H9 (cell line): ENCODE measurements around the gene CAPN2. TPM values are rescaled to one million over a fixed set of nuclear protein-coding genes. Genes with fewer than 3 reads are reported as not detected.

Experiments
- DNase-seq: peaks from one replicate; pipeline ENCODE4 v3.0.0-alpha.2; 2017
- H2AFZ ChIP-seq: one replicate; pipeline ENCODE4 v1.6.1; 2013; ENCODE audit warnings: mild to moderate bottlenecking, low read length, control low read depth, moderate library complexity
- H2AK5ac ChIP-seq: 2 replicates; pipeline ENCODE4 v1.6.1; 2013; ENCODE audit warnings: low read length, control low read depth, mixed read lengths; ENCODE audit not compliant: insufficient read length
- H2BK120ac ChIP-seq: one replicate; pipeline ENCODE4 v1.6.1; 2013; ENCODE audit warnings: low read depth, mild to moderate bottlenecking, low read length, control low read depth, inconsistent platforms; ENCODE audit not compliant: poor library complexity, severe bottlenecking
- H2BK12ac ChIP-seq: 2 replicates; pipeline ENCODE4 v1.6.1; 2013; ENCODE audit warnings: low read length, control low read depth, mixed read lengths, low read depth; ENCODE audit not compliant: insufficient read length
- H2BK15ac ChIP-seq: 2 replicates; pipeline ENCODE4 v1.6.1; 2013; ENCODE audit warnings: low read depth, low read length, control low read depth
- H2BK20ac ChIP-seq: one replicate; pipeline ENCODE4 v1.6.1; 2013; ENCODE audit warnings: low read depth, mild to moderate bottlenecking, low read length, control low read depth, inconsistent platforms; ENCODE audit not compliant: poor library complexity, severe bottlenecking
- H2BK5ac ChIP-seq: 2 replicates; pipeline ENCODE4 v1.6.1; 2013; ENCODE audit warnings: low read length, control low read depth, mixed read lengths; ENCODE audit not compliant: insufficient read length
- H3K14ac ChIP-seq: 2 replicates; pipeline ENCODE4 v1.6.1; 2013; ENCODE audit warnings: low read length, control low read depth; ENCODE audit not compliant: insufficient read depth
- H3K18ac ChIP-seq: 2 replicates; pipeline ENCODE4 v1.6.1; 2013; ENCODE audit warnings: low read depth, mild to moderate bottlenecking, mixed read lengths, low read length, control low read depth; ENCODE audit not compliant: insufficient read length
- H3K23ac ChIP-seq: 2 replicates; pipeline ENCODE4 v1.6.1; 2013; ENCODE audit warnings: low read length, control low read depth, mixed read lengths, low read depth; ENCODE audit not compliant: insufficient read length
- H3K23me2 ChIP-seq: 2 replicates; pipeline ENCODE4 v1.6.1; 2013; ENCODE audit warnings: low read depth, mild to moderate bottlenecking, mixed read lengths, low read length, control low read depth; ENCODE audit not compliant: insufficient read length, poor library complexity, severe bottlenecking
- H3K27ac ChIP-seq: 2 replicates; pipeline ENCODE4 v1.5.1; 2013; ENCODE audit warnings: low read length, control low read depth, mixed read lengths, low read depth; ENCODE audit not compliant: insufficient read length
- H3K27me3 ChIP-seq: 2 replicates; pipeline ENCODE4 v1.6.1; 2013; ENCODE audit warnings: low read length, control low read depth, inconsistent platforms; ENCODE audit not compliant: insufficient read depth
- H3K4ac ChIP-seq: 2 replicates; pipeline ENCODE4 v1.6.1; 2013; ENCODE audit warnings: low read depth, mild to moderate bottlenecking, control low read depth, inconsistent platforms, low read length, moderate library complexity
- H3K4me1 ChIP-seq: 2 replicates; pipeline ENCODE4 v1.6.1; 2013; ENCODE audit warnings: low read length, control low read depth, inconsistent platforms; ENCODE audit not compliant: insufficient read depth
- H3K4me2 ChIP-seq: 2 replicates; pipeline ENCODE4 v1.6.1; 2013; ENCODE audit warnings: low read length, control low read depth, mixed read lengths; ENCODE audit not compliant: insufficient read length, insufficient read depth
- H3K56ac ChIP-seq: 2 replicates; pipeline ENCODE4 v1.6.1; 2013; ENCODE audit warnings: low read depth, mild to moderate bottlenecking, mixed read lengths, low read length, control low read depth; ENCODE audit not compliant: insufficient read length
- H3K79me1 ChIP-seq: 2 replicates; pipeline ENCODE4 v1.6.1; 2013; ENCODE audit warnings: low read depth, mild to moderate bottlenecking, moderate library complexity, low read length, control low read depth, inconsistent platforms; ENCODE audit not compliant: insufficient read depth, poor library complexity, severe bottlenecking
- H3K79me2 ChIP-seq: 2 replicates; pipeline ENCODE4 v1.6.1; 2013; ENCODE audit warnings: low read length, control low read depth, inconsistent platforms; ENCODE audit not compliant: insufficient read depth
- H3K9ac ChIP-seq: 2 replicates; pipeline ENCODE4 v1.6.1; 2013; ENCODE audit warnings: low read length, control low read depth, mixed read lengths; ENCODE audit not compliant: insufficient read length; ENCODE audit errors: extremely low read depth
- H3K9me3 ChIP-seq: one replicate; pipeline ENCODE4 v1.6.1; 2013; ENCODE audit warnings: low read depth, low read length, inconsistent platforms; ENCODE audit not compliant: control insufficient read depth
- H3T11ph ChIP-seq: one replicate; pipeline ENCODE4 v1.6.1; 2013; ENCODE audit warnings: mild to moderate bottlenecking, low read length, control low read depth, inconsistent platforms
- H4K20me1 ChIP-seq: one replicate; pipeline ENCODE4 v1.6.1; 2013; ENCODE audit not compliant: control insufficient read depth, insufficient read length, insufficient read depth
- H4K5ac ChIP-seq: 2 replicates; pipeline ENCODE4 v1.6.1; 2013; ENCODE audit warnings: low read depth, mild to moderate bottlenecking, mixed read lengths, low read length, control low read depth; ENCODE audit not compliant: insufficient read length
- H4K8ac ChIP-seq: replicated peaks from 2 replicates; pipeline ENCODE4 v1.6.1; 2013; ENCODE audit warnings: low read length, control low read depth, mixed read lengths, low read depth; ENCODE audit not compliant: insufficient read length
- H4K91ac ChIP-seq: 2 replicates; pipeline ENCODE4 v1.6.1; 2013; ENCODE audit warnings: low read depth, mild to moderate bottlenecking, moderate library complexity, mixed read lengths, low read length, control low read depth; ENCODE audit not compliant: insufficient read length
- H3K27ac Mint-ChIP-seq, 3 experiments: 2 replicates in 2 of 3; 3 replicates in 1 of 3; pipeline ENCODE4 v1.8.0; 2020 to 2021; ENCODE audit warnings: mixed read lengths in 3 of 3, mild to moderate bottlenecking in 1 of 3, moderate library complexity in 1 of 3
- H3K27me3 Mint-ChIP-seq: 2 replicates; pipeline ENCODE4 v1.8.0; 2021; ENCODE audit warnings: low read depth, mild to moderate bottlenecking, moderate library complexity, mixed read lengths
- H3K36me3 Mint-ChIP-seq, 3 experiments: 2 replicates in 2 of 3; 3 replicates in 1 of 3; pipeline ENCODE4 v1.8.0; 2020 to 2021; ENCODE audit warnings: low read depth in 3 of 3, mixed read lengths in 3 of 3; ENCODE audit not compliant: insufficient read depth in 1 of 3
- H3K4me1 Mint-ChIP-seq, 2 experiments: 2 replicates each; pipeline ENCODE4 v1.8.0; 2020; ENCODE audit warnings: mixed read lengths in 2 of 2
- H3K4me3 Mint-ChIP-seq, 2 experiments: 2 replicates in 1 of 2; 3 replicates in 1 of 2; pipeline ENCODE4 v1.8.0; 2020 to 2021; ENCODE audit warnings: mild to moderate bottlenecking in 2 of 2, mixed read lengths in 2 of 2, moderate library complexity in 1 of 2
- H3K9me3 Mint-ChIP-seq, 2 experiments: 2 replicates in 1 of 2; 3 replicates in 1 of 2; pipeline ENCODE4 v1.8.0; 2020; ENCODE audit warnings: mild to moderate bottlenecking in 2 of 2, mixed read lengths in 2 of 2, moderate library complexity in 1 of 2
- WGBS: extraction: QIAGEN DNeasy Blood & Tissue Kit; methylation state at CpG from one replicate; pipeline ENCODE4 v1.1.7; 2013; ENCODE audit warnings: missing lambda C conversion rate, low lambda C conversion rate, mixed read lengths; ENCODE audit not compliant: insufficient read length; ENCODE audit errors: extremely low coverage; 5-methylcytosine and 5-hydroxymethylcytosine counted together
- total RNA-seq: library from RNA; stranded (reverse); gene quantifications from 2 replicates; pipeline ENCODE4 v1.2.1, GENCODE V29; 2021
- TF ChIP-seq, protein P1 (sequence below): fragments of 200-600 bp; sonication (generic); conservative IDR thresholded peaks from 3 replicates; pipeline ENCODE4 v1.8.0; 2021; ENCODE audit warnings: antibody characterized with exemption, mild to moderate bottlenecking

Gene CAPN2
- total RNA-seq, 1 experiment from 2014 or later = 32.2 TPM

DNA sequence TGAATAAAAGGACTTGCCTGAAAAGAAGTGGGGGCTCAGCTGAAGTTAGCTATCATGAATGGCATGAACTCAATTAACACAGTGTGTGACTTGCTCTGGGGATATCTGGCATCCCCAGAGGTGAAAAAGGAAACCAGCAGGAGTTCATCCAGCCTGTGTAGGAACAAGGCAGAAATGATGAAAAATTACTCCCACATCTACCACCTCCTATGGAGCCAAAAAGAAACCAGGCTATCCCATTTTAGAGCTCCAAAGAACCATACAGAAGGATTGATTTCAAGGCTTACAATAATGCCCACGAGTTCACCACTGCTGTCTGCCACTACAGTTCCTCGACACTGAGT, 108.1 kb downstream of the CAPN2 start:
- Mint-ChIP-seq H3K36me3 (peaks cover 17 to 32% (median 31%) of the 10 kb centered on the region in 3 experiments), H3K4me3 (no peak overlapping the region), H3K27me3 (no peaks in the 10 kb centered on the region), H3K9me3 (no peaks in the 10 kb centered on the region), H3K4me1 (peaks cover 28 to 35% of the 10 kb centered on the region in 2 experiments), H3K27ac (0 out of 7 replicates have a peak overlapping the region, but pooled peaks of 1 of the 3 experiments have one; percentile 0)
- Histone ChIP-seq H3K9me3 (no peaks in the 10 kb centered on the region), H3K4me2 (no peak overlapping the region), H2BK15ac (no peak overlapping the region), H3K56ac (no peak overlapping the region), H3K9ac (no peak overlapping the region), H2AK5ac (no peak overlapping the region), H2AFZ (no peak overlapping the region), H3K79me1 (peaks cover 3% of the 10 kb centered on the region), H3K23ac (no peak overlapping the region), H3K79me2 (peaks cover 10% of the 10 kb centered on the region; the same call in 1 of the 2 replicates), H3T11ph (no peak overlapping the region), H4K8ac (no peak overlapping the region), H2BK5ac (no peak overlapping the region), H2BK12ac (no peak overlapping the region), H4K91ac (no peak overlapping the region), H2BK120ac (no peak overlapping the region), H3K23me2 (no peaks in the 10 kb centered on the region), H3K27ac (no peak overlapping the region), H4K20me1 (no peaks in the 10 kb centered on the region), H3K14ac (no peak overlapping the region), H4K5ac (no peak overlapping the region), H3K4me1 (no peaks in the 10 kb centered on the region; the same call in 1 of the 2 replicates), H3K27me3 (no peaks in the 10 kb centered on the region), H3K4ac (no peak overlapping the region), H2BK20ac (no peak overlapping the region), H3K18ac (no peak overlapping the region)
- no peak for DNase-seq
- WGBS = no CpG with 5 or more reads among the region's 2 CpGs
- TF ChIP-seq, protein P1, sequence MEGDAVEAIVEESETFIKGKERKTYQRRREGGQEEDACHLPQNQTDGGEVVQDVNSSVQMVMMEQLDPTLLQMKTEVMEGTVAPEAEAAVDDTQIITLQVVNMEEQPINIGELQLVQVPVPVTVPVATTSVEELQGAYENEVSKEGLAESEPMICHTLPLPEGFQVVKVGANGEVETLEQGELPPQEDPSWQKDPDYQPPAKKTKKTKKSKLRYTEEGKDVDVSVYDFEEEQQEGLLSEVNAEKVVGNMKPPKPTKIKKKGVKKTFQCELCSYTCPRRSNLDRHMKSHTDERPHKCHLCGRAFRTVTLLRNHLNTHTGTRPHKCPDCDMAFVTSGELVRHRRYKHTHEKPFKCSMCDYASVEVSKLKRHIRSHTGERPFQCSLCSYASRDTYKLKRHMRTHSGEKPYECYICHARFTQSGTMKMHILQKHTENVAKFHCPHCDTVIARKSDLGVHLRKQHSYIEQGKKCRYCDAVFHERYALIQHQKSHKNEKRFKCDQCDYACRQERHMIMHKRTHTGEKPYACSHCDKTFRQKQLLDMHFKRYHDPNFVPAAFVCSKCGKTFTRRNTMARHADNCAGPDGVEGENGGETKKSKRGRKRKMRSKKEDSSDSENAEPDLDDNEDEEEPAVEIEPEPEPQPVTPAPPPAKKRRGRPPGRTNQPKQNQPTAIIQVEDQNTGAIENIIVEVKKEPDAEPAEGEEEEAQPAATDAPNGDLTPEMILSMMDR = no peak
